ENCODE results near the gene CDO1. TPM values are rescaled to one million over a fixed set of nuclear protein-coding genes. Genes with fewer than 3 reads are reported as not detected.
A peak's percentile ranks its signal among the peaks of the same experiment; 100 is the strongest.

CDO1 gene
- total RNA-seq, 1 donor from 2014 or later, result 11.7 TPM

GRCh38 chr5:115758356-115758755 lies 58.1 kb downstream of the CDO1 start:
- peak; percentile 50 for DNase-seq (ENCODE audit: low read depth)
- no peaks in the 10 kb centered on the region for H3K27me3 ChIP-seq (ENCODE audit: control insufficient read depth, insufficient read depth, low read length)
- TF ChIP-seq CTCF (IDR thresholded peaks at IDR 0.05; ENCODE audit: insufficient read depth, low read length, poor library complexity, severe bottlenecking), result no peak
- no peak overlapping the region for H3K4me3 ChIP-seq (ENCODE audit: low read depth, low read length)
- H3K36me3 ChIP-seq (ENCODE audit: control insufficient read depth, insufficient read depth, low read length), result no peaks in the 10 kb centered on the region

GRCh38 chr5:115755675-115756074 lies 60.8 kb downstream of the CDO1 start:
- DNase-seq (ENCODE audit: low read depth), result no peak
- Histone ChIP-seq H3K27me3 (ENCODE audit: control insufficient read depth, insufficient read depth, low read length) (no peaks in the 10 kb centered on the region), H3K36me3 (ENCODE audit: control insufficient read depth, insufficient read depth, low read length) (no peaks in the 10 kb centered on the region), H3K4me3 (ENCODE audit: low read depth, low read length) (no peak overlapping the region)
- TF ChIP-seq CTCF (IDR thresholded peaks at IDR 0.05; ENCODE audit: insufficient read depth, low read length, poor library complexity, severe bottlenecking), result no peak

Other genes starting within 250 kb of the CDO1 start
- gene TICAM2, start 214.2 kb downstream of the CDO1 start, total RNA-seq, result 0.55 and 2.3 TPM in 2 replicates
- 119 and 121 TPM in 2 replicates for gene TMED7, start 190.6 kb downstream of the CDO1 start, total RNA-seq
- gene ATG12, start 24.9 kb upstream of the CDO1 start, total RNA-seq, result 23.9 and 35.1 TPM in 2 replicates
- 116 and 208 TPM in 2 replicates for gene AP3S1, start 25.3 kb upstream of the CDO1 start, total RNA-seq
- gene LVRN, start 145.8 kb upstream of the CDO1 start, total RNA-seq, result under 0.01 TPM in 1 of 2 replicates, not detected in the other
- gene ARL14EPL, start 215.8 kb upstream of the CDO1 start, total RNA-seq, result not detected in 2 replicates

All from kidney epithelial cell (primary cell).